Mesothelial cell of epicardium (in vitro differentiated cells): ENCODE results near the gene KANSL1L. TPM values are rescaled to one million over a fixed set of nuclear protein-coding genes. Genes with fewer than 3 reads are reported as not detected.
"Not testable (repeated sequence)": the region's sequence is repeated elsewhere in the genome, so short reads cannot be mapped to it uniquely, and the experiment has no call there.

Source experiments
- DNase-seq, 2 experiments: peaks; one replicate each; pipeline ENCODE4 v3.0.0; 2021; ENCODE audit warnings: low spot score in 2 of 2; ENCODE audit not compliant: unreplicated experiment in 2 of 2
- H3K27ac Mint-ChIP-seq: 2 replicates; pipeline ENCODE4 v1.8.0; 2021; ENCODE audit warnings: mixed read lengths
- H3K27me3 Mint-ChIP-seq: 2 replicates; pipeline ENCODE4 v1.8.0; 2021; ENCODE audit warnings: low read depth, mixed read lengths
- H3K36me3 Mint-ChIP-seq: 2 replicates; pipeline ENCODE4 v1.8.0; 2021; ENCODE audit warnings: mixed read lengths
- H3K4me1 Mint-ChIP-seq: 2 replicates; pipeline ENCODE4 v1.8.0; 2021; ENCODE audit warnings: mixed read lengths
- H3K4me3 Mint-ChIP-seq: 2 replicates; pipeline ENCODE4 v1.8.0; 2021; ENCODE audit warnings: mild to moderate bottlenecking, moderate library complexity, mixed read lengths
- H3K9me3 Mint-ChIP-seq: 2 replicates; pipeline ENCODE4 v1.8.0; 2021; ENCODE audit warnings: mixed read lengths
- CTCF ChIP-seq: fragments of 200-600 bp; sonication (generic); IDR thresholded peaks from one replicate; pipeline ENCODE4 v1.5.0; 2021; ENCODE audit warnings: antibody characterized with exemption; ENCODE audit not compliant: unreplicated experiment
- total RNA-seq: library from RNA; stranded (reverse); gene quantifications from 3 replicates; pipeline ENCODE4 v1.2.1, GENCODE V29; 2021

KANSL1L gene
- total RNA-seq, 1 donor from 2014 or later, result 25.9 TPM

DNA sequence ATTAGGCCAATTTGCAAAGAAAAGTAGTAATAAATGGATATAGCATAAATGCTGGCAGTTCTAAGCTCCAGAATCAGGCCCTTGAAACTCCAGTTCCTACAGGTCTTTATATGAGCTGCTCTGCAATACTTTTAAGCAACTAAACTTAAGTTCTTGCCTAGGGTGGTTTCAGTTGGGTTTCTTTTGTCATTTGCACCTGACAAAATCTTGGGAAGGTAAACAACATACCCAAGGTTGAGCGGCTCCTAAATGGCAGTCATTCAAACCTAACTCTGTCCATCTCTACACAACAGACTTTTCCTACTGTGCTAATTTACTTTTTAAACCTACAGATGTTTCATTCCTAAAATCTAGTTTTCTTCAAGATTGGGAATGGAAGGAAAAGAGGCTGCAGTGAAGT is 9.3 kb upstream of the KANSL1L start:
- no peak overlapping the region for H3K27ac Mint-ChIP-seq

DNA sequence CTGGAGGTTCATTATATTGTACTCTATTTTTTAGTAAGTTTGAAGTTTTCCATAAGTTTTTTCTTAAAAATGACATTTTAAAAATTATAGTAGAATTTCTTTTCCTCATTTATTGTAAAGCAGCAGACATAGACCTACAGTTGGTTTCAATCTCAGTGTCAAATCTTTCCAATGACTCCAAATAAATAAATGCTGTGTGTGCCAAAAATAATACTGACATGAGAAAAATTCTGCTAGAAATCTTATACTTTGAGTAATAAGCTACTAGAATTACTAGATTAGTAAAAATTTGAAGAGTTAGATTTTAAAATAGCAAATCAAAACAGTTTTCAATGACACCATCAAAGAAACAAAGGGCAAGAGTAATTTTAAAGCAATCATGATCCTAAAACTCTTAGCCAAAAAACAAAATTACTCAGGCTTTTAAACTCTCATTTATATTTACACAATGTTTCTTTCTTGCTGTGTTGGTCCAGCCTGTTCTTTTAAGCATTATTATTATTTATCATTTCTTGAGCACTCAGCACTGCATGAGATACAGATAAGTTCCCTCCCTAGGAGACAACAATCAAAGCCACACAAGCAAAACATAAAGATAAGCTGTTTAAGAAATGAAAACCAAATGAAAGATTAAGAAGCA is 8.3 kb upstream of the KANSL1L start:
- no peak for DNase-seq
- peaks cover 21% of the 10 kb centered on the region for H3K36me3 Mint-ChIP-seq
- peaks cover 11% of the 10 kb centered on the region for H3K4me1 Mint-ChIP-seq
- H3K27ac Mint-ChIP-seq, result no peak overlapping the region
- H3K27me3 Mint-ChIP-seq, result no peaks in the 10 kb centered on the region
- no peak for TF ChIP-seq CTCF
- no peak overlapping the region for H3K4me3 Mint-ChIP-seq
- H3K9me3 Mint-ChIP-seq, result peaks cover 21% of the 10 kb centered on the region

More for the DNA sequence above, 9.3 kb upstream of the KANSL1L start:
- H3K27me3 Mint-ChIP-seq, result no peaks in the 10 kb centered on the region
- peaks cover 11% of the 10 kb centered on the region for H3K4me1 Mint-ChIP-seq
- DNase-seq, result no peak
- H3K36me3 Mint-ChIP-seq, result peaks cover 29% of the 10 kb centered on the region
- peaks cover 31% of the 10 kb centered on the region for H3K9me3 Mint-ChIP-seq
- H3K4me3 Mint-ChIP-seq, result no peak overlapping the region
- no peak for TF ChIP-seq CTCF

DNA sequence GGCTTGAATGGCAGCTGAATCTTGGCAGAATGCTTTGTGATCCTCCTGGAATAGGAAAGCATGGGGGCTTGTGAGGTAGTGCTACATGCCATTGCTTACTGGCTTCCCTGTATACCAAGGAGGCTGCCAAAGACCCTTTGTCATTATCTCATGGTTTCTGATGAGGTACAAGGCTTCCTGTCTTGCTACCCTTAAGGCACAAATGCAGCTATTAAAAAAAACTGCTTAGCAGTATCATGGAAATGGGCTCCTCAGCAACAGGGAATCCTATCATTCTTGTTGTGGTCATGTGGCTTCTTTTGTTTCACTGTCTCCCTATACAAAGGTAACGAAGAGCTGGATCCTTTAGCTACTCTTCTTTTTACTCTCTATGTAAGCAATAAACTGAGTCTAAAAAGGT is 6.6 kb upstream of the KANSL1L start:
- H3K36me3 Mint-ChIP-seq, result peaks cover 7% of the 10 kb centered on the region
- no peaks in the 10 kb centered on the region for H3K27me3 Mint-ChIP-seq
- no peak for DNase-seq
- no peak overlapping the region for H3K4me3 Mint-ChIP-seq
- no peak overlapping the region for H3K27ac Mint-ChIP-seq
- H3K9me3 Mint-ChIP-seq, result peaks cover 5% of the 10 kb centered on the region
- peaks cover 12% of the 10 kb centered on the region for H3K4me1 Mint-ChIP-seq
- TF ChIP-seq CTCF, result no peak

DNA sequence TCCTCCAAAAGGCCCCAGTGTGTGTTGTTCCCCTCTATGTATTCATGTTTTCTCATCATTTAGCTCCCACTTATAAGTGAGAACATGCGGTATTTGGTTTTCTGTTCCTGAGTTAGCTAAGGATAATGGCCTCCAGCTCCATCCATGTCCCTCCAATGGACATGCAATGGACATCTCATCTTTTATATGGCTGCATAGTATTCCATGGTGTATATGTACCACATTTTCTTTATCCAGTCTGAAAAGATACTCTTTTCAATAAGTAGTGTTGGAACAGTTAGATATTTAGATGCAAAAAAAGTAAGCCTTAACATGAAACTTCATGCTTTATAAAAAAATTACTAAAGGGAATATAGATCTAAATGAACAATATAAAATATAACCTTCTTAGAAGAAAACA is 5.9 kb upstream of the KANSL1L start:
- H3K4me3 Mint-ChIP-seq, H3K27ac Mint-ChIP-seq, H3K36me3 Mint-ChIP-seq, H3K9me3 Mint-ChIP-seq, H3K27me3 Mint-ChIP-seq, DNase-seq: not testable (repeated sequence)
- peaks cover 17% of the 10 kb centered on the region for H3K4me1 Mint-ChIP-seq

DNA sequence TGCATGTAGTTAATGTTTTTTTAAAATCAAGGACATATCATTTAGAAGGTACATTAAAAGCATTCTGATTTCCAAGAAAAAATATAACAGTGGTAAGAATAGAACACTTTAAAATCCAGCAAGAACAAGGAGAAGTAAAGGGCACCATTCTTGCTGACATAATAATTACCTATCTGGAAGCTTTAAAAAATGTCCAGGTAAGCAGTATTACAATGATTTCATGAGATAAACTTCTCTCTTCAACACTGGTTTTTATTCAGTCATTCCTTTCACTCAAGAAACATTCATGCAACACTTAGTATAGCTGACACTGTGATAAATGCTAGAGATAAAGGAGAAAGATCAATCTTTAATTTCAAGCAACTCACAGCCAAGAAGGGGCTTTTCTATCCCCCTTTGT is 2.9 kb upstream of the KANSL1L start:
- Mint-ChIP-seq H3K27me3 (no peaks in the 10 kb centered on the region), H3K36me3 (no peaks in the 10 kb centered on the region), H3K4me3 (no peak overlapping the region), H3K4me1 (peaks cover 14% of the 10 kb centered on the region), H3K27ac (no peak overlapping the region), H3K9me3 (no peaks in the 10 kb centered on the region)
- no peak for TF ChIP-seq CTCF
- no peak for DNase-seq

DNA sequence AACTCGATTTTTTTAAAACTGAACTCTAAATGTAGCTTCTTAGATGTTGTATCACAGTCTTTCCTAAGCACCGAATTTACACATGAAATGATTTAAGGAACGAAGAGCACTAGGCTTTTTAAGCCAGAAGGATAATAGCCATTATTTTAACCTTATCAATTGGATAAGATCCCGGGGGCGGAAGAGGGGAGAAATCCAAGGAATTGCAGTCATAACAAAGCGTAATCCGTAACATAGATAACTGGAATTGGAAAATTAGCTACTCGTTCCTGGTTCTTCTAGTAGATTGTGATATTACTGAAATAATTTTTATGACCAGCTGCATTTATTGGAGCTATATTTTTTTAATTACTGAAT is 988 bp upstream of the KANSL1L start:
- H3K4me3 Mint-ChIP-seq, result peak overlapping the region; percentile 93
- no peak for TF ChIP-seq CTCF
- DNase-seq, result no peak
- no peaks in the 10 kb centered on the region for H3K27me3 Mint-ChIP-seq
- no peaks in the 10 kb centered on the region for H3K9me3 Mint-ChIP-seq
- no peaks in the 10 kb centered on the region for H3K36me3 Mint-ChIP-seq
- peaks cover 30% of the 10 kb centered on the region for H3K4me1 Mint-ChIP-seq
- peak overlapping the region; percentile 99 for H3K27ac Mint-ChIP-seq
